GM13977 (cell line): ENCODE data around the gene AFM.

Experiments used
- DNase-seq: peaks from one replicate; pipeline ENCODE4 v3.0.0; 2012; ENCODE audit warnings: low spot score
- in situ Hi-C: fragments of 300-500 bp; cut with MboI; formaldehyde crosslinking; loops from one replicate; pipeline ENCODE4 v1.12.0; 2022; ENCODE audit warnings: low sequenced_read_pairs, low pct_unique_long_range_greater_than_20kb, mixed read lengths, inconsistent platforms; ENCODE audit not compliant: unreplicated experiment
- TF ChIP-seq, protein P1 (sequence below): IDR thresholded peaks from 2 replicates; pipeline ENCODE4 v1.5.1; 2012; ENCODE audit warnings: mild to moderate bottlenecking, control low read depth; ENCODE audit not compliant: insufficient read depth; ENCODE audit errors: extremely low read depth, missing control alignments

The AFM gene

DNA sequence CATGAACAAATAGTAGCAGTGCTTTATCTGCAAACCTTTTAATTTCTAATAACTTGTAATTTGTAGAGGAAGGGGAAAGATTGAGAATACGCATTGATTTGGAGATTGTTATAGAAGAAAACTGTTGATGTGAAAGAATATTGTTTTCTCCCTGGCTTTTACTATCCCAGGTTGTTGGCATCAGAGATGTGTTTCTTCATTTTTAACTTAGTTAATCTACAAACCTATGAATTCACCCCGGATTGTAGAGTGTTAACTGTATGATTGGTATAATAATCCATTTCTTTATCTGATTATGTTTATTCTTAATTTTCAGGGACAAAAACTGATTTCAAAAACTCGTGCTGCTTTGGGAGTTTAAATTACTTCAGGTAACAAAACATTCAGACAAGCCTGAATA is 26.6 kb upstream of the AFM start:
- in situ Hi-C loops = no loop called here
- no peak for DNase-seq
- TF ChIP-seq, protein P1, sequence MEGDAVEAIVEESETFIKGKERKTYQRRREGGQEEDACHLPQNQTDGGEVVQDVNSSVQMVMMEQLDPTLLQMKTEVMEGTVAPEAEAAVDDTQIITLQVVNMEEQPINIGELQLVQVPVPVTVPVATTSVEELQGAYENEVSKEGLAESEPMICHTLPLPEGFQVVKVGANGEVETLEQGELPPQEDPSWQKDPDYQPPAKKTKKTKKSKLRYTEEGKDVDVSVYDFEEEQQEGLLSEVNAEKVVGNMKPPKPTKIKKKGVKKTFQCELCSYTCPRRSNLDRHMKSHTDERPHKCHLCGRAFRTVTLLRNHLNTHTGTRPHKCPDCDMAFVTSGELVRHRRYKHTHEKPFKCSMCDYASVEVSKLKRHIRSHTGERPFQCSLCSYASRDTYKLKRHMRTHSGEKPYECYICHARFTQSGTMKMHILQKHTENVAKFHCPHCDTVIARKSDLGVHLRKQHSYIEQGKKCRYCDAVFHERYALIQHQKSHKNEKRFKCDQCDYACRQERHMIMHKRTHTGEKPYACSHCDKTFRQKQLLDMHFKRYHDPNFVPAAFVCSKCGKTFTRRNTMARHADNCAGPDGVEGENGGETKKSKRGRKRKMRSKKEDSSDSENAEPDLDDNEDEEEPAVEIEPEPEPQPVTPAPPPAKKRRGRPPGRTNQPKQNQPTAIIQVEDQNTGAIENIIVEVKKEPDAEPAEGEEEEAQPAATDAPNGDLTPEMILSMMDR = no peak

DNA sequence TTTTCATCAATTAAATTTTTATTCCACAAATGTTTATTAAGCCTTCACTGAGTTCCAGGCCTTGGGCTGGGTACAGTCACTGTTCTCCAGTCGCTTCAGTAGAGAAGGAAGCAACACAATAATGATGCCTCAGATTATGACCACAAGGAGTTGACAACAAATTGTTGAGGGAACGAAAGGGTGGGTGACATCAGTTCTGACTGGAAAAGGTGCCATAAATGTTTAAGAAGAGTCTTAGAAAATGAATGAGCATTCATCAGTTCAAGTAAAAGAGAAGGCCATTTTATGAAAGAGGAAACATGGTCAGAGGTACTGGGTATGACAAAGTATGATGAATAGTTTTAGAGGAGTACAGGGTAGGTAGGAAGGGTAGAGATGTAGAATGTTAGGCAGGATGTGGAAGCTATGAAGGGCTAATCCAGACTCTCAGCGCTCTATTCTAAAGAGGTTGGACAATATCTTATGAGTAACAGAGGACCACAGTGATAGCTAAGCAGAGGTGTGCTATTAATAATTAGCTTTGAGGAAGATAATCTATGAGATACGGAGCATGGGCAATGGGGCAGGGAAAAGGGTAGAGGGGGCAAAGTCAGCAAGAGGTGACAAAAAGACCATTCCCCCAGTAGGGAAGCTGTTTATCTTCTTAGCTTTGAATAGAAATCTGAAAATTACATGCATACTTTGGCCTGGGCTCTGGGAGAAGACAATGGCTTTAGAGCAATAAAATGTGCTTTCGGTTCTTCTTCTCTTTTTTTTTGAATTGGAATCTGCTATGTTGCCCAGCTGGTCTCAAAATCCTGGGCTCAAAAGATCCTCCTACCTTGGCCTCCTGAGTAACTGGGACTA is 25.1 kb upstream of the AFM start:
- TF ChIP-seq, protein P1 = no peak
- in situ Hi-C loops = no loop called here
- DNase-seq = no peak

DNA sequence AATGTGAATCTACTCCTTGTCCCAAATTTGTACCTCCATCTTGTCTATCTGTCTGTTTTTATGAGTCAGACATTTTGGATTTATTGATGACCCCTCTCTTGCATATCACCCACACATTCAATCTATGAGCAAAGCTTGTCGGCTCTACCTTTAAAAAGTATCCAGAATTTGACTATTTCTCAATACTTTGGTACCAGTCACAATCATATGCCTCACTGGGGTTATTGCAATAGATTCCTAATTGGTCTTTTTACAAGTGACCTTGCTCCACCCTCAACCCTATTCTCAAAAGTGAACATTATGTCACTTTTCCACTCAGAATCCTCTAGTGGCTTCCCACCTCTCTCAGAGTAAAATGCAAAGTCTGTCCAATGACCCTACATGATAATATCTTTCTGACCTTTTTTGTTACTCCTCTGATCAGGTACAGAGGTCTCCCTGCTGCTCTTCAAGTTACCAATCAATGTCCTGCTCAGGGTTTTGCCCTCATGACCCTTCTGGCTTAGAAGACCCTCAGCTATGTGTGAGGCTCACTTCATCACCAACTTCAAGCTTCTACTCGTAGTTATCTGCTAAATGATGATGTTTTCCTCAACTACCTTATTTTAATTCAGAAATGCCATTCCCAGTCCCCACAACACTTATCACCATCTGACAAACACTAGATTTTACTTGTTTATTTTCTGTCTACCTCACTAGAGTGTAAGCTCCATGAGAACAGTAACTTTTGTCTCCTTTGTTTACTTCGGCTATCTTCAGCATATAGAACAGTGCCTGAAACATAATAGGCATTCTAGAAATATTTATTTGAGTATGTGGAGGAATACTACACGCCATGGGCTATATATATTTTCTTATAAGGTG is 23.1 kb upstream of the AFM start:
- in situ Hi-C loops = no loop called here
- TF ChIP-seq, protein P1 = no peak
- no peak for DNase-seq

DNA sequence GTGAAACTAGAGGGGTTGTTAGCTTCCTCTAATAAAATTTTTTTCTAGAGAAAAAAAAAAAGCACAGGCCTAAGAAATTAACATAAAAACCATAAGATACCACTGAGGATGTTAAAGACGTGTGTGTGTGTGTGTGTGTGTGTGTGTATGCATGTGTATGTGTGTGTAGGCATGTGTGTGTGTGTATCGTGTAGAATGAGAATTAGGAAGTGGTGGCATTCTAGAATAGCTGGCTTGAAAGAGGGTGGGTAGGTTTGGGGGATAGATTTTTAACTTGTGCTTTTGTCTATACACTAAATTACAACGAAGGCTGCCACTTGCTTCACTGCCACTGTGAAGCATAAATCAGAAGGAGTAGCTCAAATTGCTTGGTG is 22.5 kb upstream of the AFM start:
- DNase-seq = no peak
- TF ChIP-seq, protein P1 = no peak
- in situ Hi-C loops = no loop called here

DNA sequence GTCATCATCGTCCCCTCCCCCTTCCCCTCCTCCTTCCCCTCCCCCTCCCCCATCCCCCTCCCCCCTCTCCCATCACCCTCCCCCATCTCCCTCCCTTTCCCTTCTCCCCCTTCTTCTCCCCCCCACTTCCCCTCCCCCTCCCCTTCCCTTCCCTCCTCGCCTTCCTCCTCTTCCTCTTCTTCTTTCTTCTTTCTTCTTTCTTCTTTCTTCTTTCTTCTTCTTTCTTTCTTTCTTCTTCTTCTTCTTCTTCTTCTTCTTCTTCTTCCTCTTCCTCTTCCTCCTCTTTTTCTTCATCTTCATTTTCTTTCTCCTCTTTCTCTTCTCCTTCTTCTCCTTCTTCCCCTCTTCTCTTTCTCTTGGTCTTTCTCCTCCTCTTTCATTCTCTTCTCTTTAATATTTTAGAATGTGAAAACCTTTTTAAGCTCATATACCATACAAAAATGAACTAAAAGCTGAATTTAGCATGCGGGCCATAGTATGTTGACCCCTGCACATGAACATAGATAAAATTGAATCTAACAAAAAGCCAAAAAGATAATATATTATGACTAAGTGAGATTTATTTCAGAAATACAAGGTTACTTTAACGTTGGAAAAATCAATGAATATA is 20.5 kb upstream of the AFM start:
- in situ Hi-C loops = no loop called here
- TF ChIP-seq, protein P1 = no peak

DNA sequence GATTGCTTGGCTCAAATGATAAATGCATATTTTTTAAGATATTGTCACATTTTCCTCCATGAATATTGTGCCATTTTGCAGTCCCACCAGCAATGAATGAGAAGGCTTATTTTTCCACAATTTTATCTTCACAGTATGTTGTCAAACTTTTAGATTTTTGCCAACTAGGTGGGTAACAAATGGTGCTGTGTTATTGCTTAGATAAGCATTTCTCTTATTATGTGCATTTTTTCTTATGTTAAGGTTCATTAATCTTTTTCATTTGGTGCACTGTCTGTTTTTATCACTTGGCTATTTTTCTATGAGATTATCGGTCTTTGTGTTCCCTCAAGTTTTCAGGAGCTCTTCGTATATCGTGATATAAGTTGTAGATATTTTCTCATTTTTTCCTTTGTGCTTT is 13.4 kb upstream of the AFM start:
- TF ChIP-seq, protein P1 = no peak
- DNase-seq = no peak
- in situ Hi-C loops = no loop called here

More for the DNA sequence above, 20.5 kb upstream of the AFM start:
- no peak for DNase-seq
